GM19035 (cell line): Measurements from ENCODE around the gene TADA3.
A peak's percentile ranks its signal among the peaks of the same experiment; 100 is the strongest.

ENCODE experiments used
- ATAC-seq: cut with Tn5 transposase; IDR thresholded peaks from one replicate; pipeline ENCODE4 v1.9.1; 2021; ENCODE audit not compliant: unreplicated experiment

TADA3 gene

GRCh38 chr3:9792405-9793160, at the start of gene TADA3, which contains the start of gene ARPC4:
TADA3 (minus strand) TSS chr3:9792473; CDS start chr3:9791466, 1,007 bp downstream.
ARPC4 (plus strand) TSS chr3:9793082; CDS start chr3:9793122, 40 bp downstream.
- ATAC-seq, result peak; percentile 80

- no peak for ATAC-seq
Observed at GRCh38 chr3:9841015-9841414, 48.7 kb upstream of the TADA3 start.

GRCh38 chr3:9838856-9839255, 46.6 kb upstream of the TADA3 start:
- no peak for ATAC-seq

GRCh38 chr3:9837701-9838582, 45.7 kb upstream of the TADA3 start:
- ATAC-seq, result no peak

GRCh38 chr3:9834520-9835380, 42.5 kb upstream of the TADA3 start:
- no peak for ATAC-seq

GRCh38 chr3:9833078-9833477, 40.8 kb upstream of the TADA3 start:
- no peak for ATAC-seq

- ATAC-seq, result no peak
Observed at GRCh38 chr3:9831253-9831652, 39.0 kb upstream of the TADA3 start.

GRCh38 chr3:9828801-9829755, 36.8 kb upstream of the TADA3 start:
- no peak for ATAC-seq

GRCh38 chr3:9826815-9827573, 34.7 kb upstream of the TADA3 start:
- ATAC-seq, result no peak

GRCh38 chr3:9825451-9826040, 33.3 kb upstream of the TADA3 start:
- ATAC-seq, result no peak

- ATAC-seq, result no peak
Observed at GRCh38 chr3:9820946-9821345, 28.7 kb upstream of the TADA3 start.

GRCh38 chr3:9820543-9820942, 28.3 kb upstream of the TADA3 start:
- no peak for ATAC-seq

- ATAC-seq, result no peak
Observed at GRCh38 chr3:9818666-9819335, 26.5 kb upstream of the TADA3 start.

GRCh38 chr3:9817436-9817835, 25.2 kb upstream of the TADA3 start:
- ATAC-seq, result no peak

- no peak for ATAC-seq
Observed at GRCh38 chr3:9815986-9816385, 23.7 kb upstream of the TADA3 start.

- ATAC-seq, result no peak
Observed at GRCh38 chr3:9812870-9813483, 20.7 kb upstream of the TADA3 start.

GRCh38 chr3:9810846-9811245, 18.6 kb upstream of the TADA3 start:
- no peak for ATAC-seq

- ATAC-seq, result no peak
Observed at GRCh38 chr3:9810433-9810770, 18.1 kb upstream of the TADA3 start.
